Esophagus muscularis mucosa (tissue), 4 donors: ENCODE results near the gene SETD2. TPM values are rescaled to one million over a fixed set of nuclear protein-coding genes. Genes with fewer than 3 reads are reported as not detected.
"Not testable (repeated sequence)": the region's sequence is repeated elsewhere in the genome, so short reads cannot be mapped to it uniquely, and the experiment has no call there.

ENCODE experiments used
- DNase-seq: peaks from one replicate; pipeline ENCODE4 v3.0.0-alpha.2; 2017; ENCODE audit errors: extremely low spot score
- H3K27ac ChIP-seq, 4 donors: fragments of 200-600 bp; sonication (generic); replicated peaks in 1 of 4; 1 replicate in 3 of 4; 2 replicates in 1 of 4; pipeline ENCODE4 v1.5.1; 2016 to 2019; ENCODE audit warnings: mild to moderate bottlenecking in 1 of 4
- H3K27me3 ChIP-seq, 4 donors: fragments of 200-600 bp; sonication (generic); one replicate each; pipeline versions ENCODE4 v1.5.1 to v1.6.0; 2016 to 2019
- H3K36me3 ChIP-seq, 4 donors: fragments of 200-600 bp; sonication (generic); one replicate each; pipeline ENCODE4 v1.5.1; 2016 to 2019
- H3K4me1 ChIP-seq, 4 donors: fragments of 200-600 bp; sonication (generic); one replicate each; pipeline ENCODE4 v1.5.1; 2016 to 2019
- H3K4me3 ChIP-seq, 4 donors: fragments of 200-600 bp; sonication (generic); 1 replicate in 2 of 4; 2 replicates in 2 of 4; pipeline ENCODE4 v1.5.1; 2016 to 2019; ENCODE audit warnings: mild to moderate bottlenecking in 4 of 4, moderate library complexity in 1 of 4
- H3K9me3 ChIP-seq, 4 donors: fragments of 200-600 bp; sonication (generic); 1 replicate in 3 of 4; 2 replicates in 1 of 4; pipeline ENCODE4 v1.5.1; 2016 to 2019
- CTCF ChIP-seq, 3 experiments: fragments of 200-600 bp in 2 of 3; fragments of 450-650 bp in 1 of 3; sonication (generic) in 2 of 3; IDR thresholded peaks; one replicate each; pipeline ENCODE4 v1.5.1; 2017 to 2019; ENCODE audit warnings: antibody characterized with exemption in 3 of 3, mild to moderate bottlenecking in 2 of 3, moderate library complexity in 1 of 3
- EP300 ChIP-seq: sonication (generic); formaldehyde crosslinking; IDR thresholded peaks from one replicate; pipeline ENCODE4 v1.6.1; 2017; ENCODE audit warnings: antibody characterized with exemption
- POLR2A ChIP-seq: fragments of 450-650 bp; IDR thresholded peaks from one replicate; pipeline ENCODE4 v1.6.1; 2017; ENCODE audit warnings: antibody characterized with exemption, moderate library complexity, mild to moderate bottlenecking, low read depth
- POLR2AphosphoS5 ChIP-seq, 2 donors: sonication (generic); formaldehyde crosslinking; IDR thresholded peaks; one replicate each; pipeline ENCODE4 v1.6.1; 2017; ENCODE audit warnings: antibody characterized with exemption in 2 of 2
- WGBS: methylation state at CpG from one replicate; pipeline ENCODE4 v1.1.5; 2018; 5-methylcytosine and 5-hydroxymethylcytosine counted together
- intact Hi-C: fragments of 100-400 bp; cut with DNase I; formaldehyde crosslinking; loops from one replicate; pipeline ENCODE4 v1.15.1; 2023
- total RNA-seq, 4 donors: library from RNA; depleted of rRNA; stranded (reverse); fragments of >200 nt; gene quantifications; one replicate each; pipeline versions ENCODE4 v1.1.0 to v1.2.1, GENCODE V29; 2016

Gene SETD2
- total RNA-seq, result 10 to 100 TPM; 52.2 to 66.4 (median 56.8) TPM

- peak; percentile 98 for DNase-seq
- no peaks in the 10 kb centered on the region for H3K36me3 ChIP-seq
- H3K4me3 ChIP-seq, result peak within 1 kb of the TSS; percentile 79 to 99 (median 86)
- H3K27me3 ChIP-seq, result no peaks in the 10 kb centered on the region
- intact Hi-C loops, result loop anchor here (5.0 kb wide), 1 partner anchor 118 kb away; the partner anchor contains the start of genes KIF9 and KLHL18
- H3K27ac ChIP-seq, result peak within 1 kb of the TSS; percentile 94 to 98 (median 97)
- no peaks in the 10 kb centered on the region for H3K9me3 ChIP-seq
- TF ChIP-seq CTCF (IDR thresholded peaks at IDR 0.05) (peak; percentile 24 to 39 (median 27)), EP300 (no peak), POLR2AphosphoS5 (IDR thresholded peaks at IDR 0.05) (peak; percentile 69 to 75), POLR2A (peak; percentile 13)
- under 1% methylated on average over 54 of the region's 95 CpGs for WGBS
- H3K4me1 ChIP-seq, result peaks cover 46 to 54% (median 48%) of the 10 kb centered on the region in 4 donors
Measured at GRCh38 chr3:47164007-47164881, at the start of gene SETD2. Gene SETD2 (minus strand): TSS chr3:47164113. CDS start chr3:47163924, 189 bp downstream.

- Histone ChIP-seq H3K9me3 (no peaks in the 10 kb centered on the region), H3K4me3 (no peak overlapping the region), H3K36me3 (no peaks in the 10 kb centered on the region), H3K27ac (no peak overlapping the region), H3K4me1 (no peaks in the 10 kb centered on the region), H3K27me3 (no peaks in the 10 kb centered on the region)
- TF ChIP-seq POLR2AphosphoS5 (IDR thresholded peaks at IDR 0.05) (no peak), POLR2A (no peak), EP300 (no peak), CTCF (IDR thresholded peaks at IDR 0.05) (no peak)
- no peak for DNase-seq
- intact Hi-C loops, result no loop called here
- 93% methylated on average over 3 of the region's 3 CpGs for WGBS
Measured at GRCh38 chr3:47210863-47211405, 47.0 kb upstream of the SETD2 start.

- H3K9me3 ChIP-seq, H3K36me3 ChIP-seq, H3K4me1 ChIP-seq, H3K27me3 ChIP-seq, H3K4me3 ChIP-seq, DNase-seq, intact Hi-C loops, H3K27ac ChIP-seq: not testable (repeated sequence)
- WGBS, result 91% methylated on average over 5 of the region's 5 CpGs
Measured at GRCh38 chr3:47206022-47206421, 42.1 kb upstream of the SETD2 start.

GRCh38 chr3:47204875-47205274 lies 41.0 kb upstream of the SETD2 start:
- H3K27me3 ChIP-seq, result no peaks in the 10 kb centered on the region
- H3K4me1 ChIP-seq, result no peaks in the 10 kb centered on the region
- no peak overlapping the region for H3K4me3 ChIP-seq
- intact Hi-C loops, result no loop called here
- DNase-seq, result no peak
- H3K9me3 ChIP-seq, result no peaks in the 10 kb centered on the region
- TF ChIP-seq POLR2A (no peak), CTCF (IDR thresholded peaks at IDR 0.05) (no peak)
- H3K36me3 ChIP-seq, result no peaks in the 10 kb centered on the region
- no peak overlapping the region for H3K27ac ChIP-seq

- DNase-seq, result no peak
- Histone ChIP-seq H3K4me3 (no peak overlapping the region), H3K36me3 (no peaks in the 10 kb centered on the region), H3K27ac (no peak overlapping the region), H3K9me3 (no peaks in the 10 kb centered on the region), H3K4me1 (no peaks in the 10 kb centered on the region), H3K27me3 (no peaks in the 10 kb centered on the region)
- TF ChIP-seq POLR2AphosphoS5 (IDR thresholded peaks at IDR 0.05) (no peak), CTCF (IDR thresholded peaks at IDR 0.05) (no peak), EP300 (no peak), POLR2A (no peak)
- intact Hi-C loops, result no loop called here
- WGBS, result 95% methylated on average over 3 of the region's 3 CpGs
Measured at GRCh38 chr3:47202542-47202941, 38.6 kb upstream of the SETD2 start.
